ENCODE data around the gene NUP214. TPM values are rescaled to one million over a fixed set of nuclear protein-coding genes. Genes with fewer than 3 reads are reported as not detected.
"Not testable (repeated sequence)": the region's sequence is repeated elsewhere in the genome, so short reads cannot be mapped to it uniquely, and the experiment has no call there.

The NUP214 gene
- total RNA-seq, 1 experiment from 2014 or later, result 34.9 TPM

DNA sequence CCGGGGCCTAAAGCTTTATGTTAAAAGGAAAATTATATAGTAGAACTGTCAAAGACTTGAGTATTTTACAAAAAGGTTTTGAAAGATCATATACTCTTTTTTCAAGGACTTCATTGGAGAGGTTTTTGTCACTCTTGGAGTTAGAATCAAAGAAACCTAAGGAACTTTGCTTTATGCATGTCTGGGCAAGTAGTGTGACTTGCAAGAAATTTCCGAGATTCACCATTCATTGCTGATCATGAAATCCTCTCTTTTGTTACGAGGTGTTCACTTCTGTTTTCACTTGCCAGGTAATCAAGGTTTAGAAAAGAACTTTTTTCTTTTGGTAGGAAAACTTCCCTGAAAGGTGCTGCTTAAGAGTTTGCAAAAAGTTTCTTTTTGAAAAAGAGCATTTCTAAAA, 64.8 kb downstream of the NUP214 start:
- no TSS peak for BruUV-seq (replicated peaks)
- in situ Hi-C loops (cut with HindIII; ENCODE audit: low pct_unique_long_range_greater_than_20kb, low sequenced_read_pairs), result no loop called here
- H3K9me3 ChIP-seq (ENCODE audit: control insufficient read depth, insufficient read depth, low read depth, low read length), result no peaks in the 10 kb centered on the region
- TF ChIP-seq, protein P1, sequence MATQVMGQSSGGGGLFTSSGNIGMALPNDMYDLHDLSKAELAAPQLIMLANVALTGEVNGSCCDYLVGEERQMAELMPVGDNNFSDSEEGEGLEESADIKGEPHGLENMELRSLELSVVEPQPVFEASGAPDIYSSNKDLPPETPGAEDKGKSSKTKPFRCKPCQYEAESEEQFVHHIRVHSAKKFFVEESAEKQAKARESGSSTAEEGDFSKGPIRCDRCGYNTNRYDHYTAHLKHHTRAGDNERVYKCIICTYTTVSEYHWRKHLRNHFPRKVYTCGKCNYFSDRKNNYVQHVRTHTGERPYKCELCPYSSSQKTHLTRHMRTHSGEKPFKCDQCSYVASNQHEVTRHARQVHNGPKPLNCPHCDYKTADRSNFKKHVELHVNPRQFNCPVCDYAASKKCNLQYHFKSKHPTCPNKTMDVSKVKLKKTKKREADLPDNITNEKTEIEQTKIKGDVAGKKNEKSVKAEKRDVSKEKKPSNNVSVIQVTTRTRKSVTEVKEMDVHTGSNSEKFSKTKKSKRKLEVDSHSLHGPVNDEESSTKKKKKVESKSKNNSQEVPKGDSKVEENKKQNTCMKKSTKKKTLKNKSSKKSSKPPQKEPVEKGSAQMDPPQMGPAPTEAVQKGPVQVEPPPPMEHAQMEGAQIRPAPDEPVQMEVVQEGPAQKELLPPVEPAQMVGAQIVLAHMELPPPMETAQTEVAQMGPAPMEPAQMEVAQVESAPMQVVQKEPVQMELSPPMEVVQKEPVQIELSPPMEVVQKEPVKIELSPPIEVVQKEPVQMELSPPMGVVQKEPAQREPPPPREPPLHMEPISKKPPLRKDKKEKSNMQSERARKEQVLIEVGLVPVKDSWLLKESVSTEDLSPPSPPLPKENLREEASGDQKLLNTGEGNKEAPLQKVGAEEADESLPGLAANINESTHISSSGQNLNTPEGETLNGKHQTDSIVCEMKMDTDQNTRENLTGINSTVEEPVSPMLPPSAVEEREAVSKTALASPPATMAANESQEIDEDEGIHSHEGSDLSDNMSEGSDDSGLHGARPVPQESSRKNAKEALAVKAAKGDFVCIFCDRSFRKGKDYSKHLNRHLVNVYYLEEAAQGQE (IDR thresholded peaks at IDR 0.05; ENCODE audit: insufficient read depth in 1 of 2, low read depth in 2 of 2, low read length in 1 of 2), result no peak
- TF ChIP-seq CTCF (IDR thresholded peaks at IDR 0.05) (no peak), TCF7L2 (IDR thresholded peaks at IDR 0.05; ENCODE audit: low read depth, low read length) (no peak), POLR2AphosphoS5 (IDR thresholded peaks at IDR 0.05; ENCODE audit: low read depth, low read length) (no peak), SIN3A (IDR thresholded peaks at IDR 0.05; ENCODE audit: borderline replicate concordance, insufficient read depth, low read depth, low read length) (no peak)
- POLR2A ChIA-PET, result no interaction called here
- no peak for ATAC-seq
- peaks cover 6% of the 10 kb centered on the region for H3K36me3 ChIP-seq (ENCODE audit: control insufficient read depth, insufficient read depth, low read length)
- no peaks in the 10 kb centered on the region for H3K27me3 ChIP-seq (ENCODE audit: control insufficient read depth, insufficient read depth, low read length)
- no peak overlapping the region for H3K4me3 ChIP-seq (ENCODE audit: low read depth in 2 of 2, low read length in 2 of 2)
- CTCF ChIA-PET, result no interaction called here
- no peak overlapping the region for H3K27ac ChIP-seq (ENCODE audit: low read length)
- DNase-seq (ENCODE audit: low read depth, low spot score), result no peak
- intact Hi-C loops (cut with micrococcal nuclease; ENCODE audit: unreplicated experiment), result no loop called here
- H3K4me1 ChIP-seq (ENCODE audit: control insufficient read depth, insufficient read depth, low read length), result no peaks in the 10 kb centered on the region

DNA sequence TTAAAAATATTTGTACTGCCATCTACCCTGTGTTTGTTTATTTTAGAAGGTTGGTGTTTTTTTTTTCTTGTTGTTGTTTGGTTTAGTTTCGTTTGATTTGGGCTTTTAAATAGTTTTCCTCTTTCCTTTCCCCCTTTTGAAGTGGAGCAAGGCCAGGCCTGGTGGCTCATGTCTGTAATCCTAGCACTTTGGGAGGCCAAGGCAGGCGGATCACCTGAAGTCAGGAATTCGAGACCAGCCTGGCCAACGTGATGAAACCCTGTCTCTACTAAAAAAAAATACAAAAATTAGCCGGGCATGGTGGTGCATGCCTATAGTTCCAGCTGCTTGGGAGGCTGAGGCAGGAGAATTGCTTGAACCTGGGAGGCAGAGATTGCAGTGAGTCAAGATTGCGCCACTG, 65.6 kb downstream of the NUP214 start:
- H3K9me3 ChIP-seq (ENCODE audit: control insufficient read depth, insufficient read depth, low read depth, low read length); H3K27ac ChIP-seq (ENCODE audit: low read length); H3K36me3 ChIP-seq (ENCODE audit: control insufficient read depth, insufficient read depth, low read length); DNase-seq (ENCODE audit: low read depth, low spot score); ATAC-seq; in situ Hi-C loops (cut with HindIII; ENCODE audit: low pct_unique_long_range_greater_than_20kb, low sequenced_read_pairs); BruUV-seq (replicated peaks); POLR2A ChIA-PET; H3K4me3 ChIP-seq (ENCODE audit: low read depth in 2 of 2, low read length in 2 of 2); CTCF ChIA-PET; H3K4me1 ChIP-seq (ENCODE audit: control insufficient read depth, insufficient read depth, low read length); H3K27me3 ChIP-seq (ENCODE audit: control insufficient read depth, insufficient read depth, low read length); intact Hi-C loops (cut with micrococcal nuclease; ENCODE audit: unreplicated experiment): not testable (repeated sequence)

GRCh38 chr9:131191857-131192256, 66.5 kb downstream of the NUP214 start:
- no peak for TF ChIP-seq SIN3A (IDR thresholded peaks at IDR 0.05; ENCODE audit: borderline replicate concordance, insufficient read depth, low read depth, low read length)
- TF ChIP-seq POLR2AphosphoS5 (IDR thresholded peaks at IDR 0.05; ENCODE audit: low read depth, low read length), result no peak
- TF ChIP-seq, protein P1 (IDR thresholded peaks at IDR 0.05; ENCODE audit: insufficient read depth in 1 of 2, low read depth in 2 of 2, low read length in 1 of 2), result no peak
- no peak for TF ChIP-seq CTCF (IDR thresholded peaks at IDR 0.05)
- TF ChIP-seq TCF7L2 (IDR thresholded peaks at IDR 0.05; ENCODE audit: low read depth, low read length), result no peak
- in situ Hi-C loops (cut with HindIII; ENCODE audit: low pct_unique_long_range_greater_than_20kb, low sequenced_read_pairs), result no loop called here
- Histone ChIP-seq H3K4me3 (ENCODE audit: low read depth in 2 of 2, low read length in 2 of 2) (no peak overlapping the region), H3K27ac (ENCODE audit: low read length) (no peak overlapping the region), H3K9me3 (ENCODE audit: control insufficient read depth, insufficient read depth, low read depth, low read length) (no peaks in the 10 kb centered on the region), H3K36me3 (ENCODE audit: control insufficient read depth, insufficient read depth, low read length) (peaks cover 6% of the 10 kb centered on the region), H3K4me1 (ENCODE audit: control insufficient read depth, insufficient read depth, low read length) (no peaks in the 10 kb centered on the region), H3K27me3 (ENCODE audit: control insufficient read depth, insufficient read depth, low read length) (no peaks in the 10 kb centered on the region)
- POLR2A ChIA-PET, result no interaction called here
- CTCF ChIA-PET, result no interaction called here
- DNase-seq (ENCODE audit: low read depth, low spot score), result no peak
- ATAC-seq, result no peak
- no TSS peak for BruUV-seq (replicated peaks)
- intact Hi-C loops (cut with micrococcal nuclease; ENCODE audit: unreplicated experiment), result no loop called here

Measured in Panc1 (cell line).